ENCODE data around the gene TSPAN4.

DNA sequence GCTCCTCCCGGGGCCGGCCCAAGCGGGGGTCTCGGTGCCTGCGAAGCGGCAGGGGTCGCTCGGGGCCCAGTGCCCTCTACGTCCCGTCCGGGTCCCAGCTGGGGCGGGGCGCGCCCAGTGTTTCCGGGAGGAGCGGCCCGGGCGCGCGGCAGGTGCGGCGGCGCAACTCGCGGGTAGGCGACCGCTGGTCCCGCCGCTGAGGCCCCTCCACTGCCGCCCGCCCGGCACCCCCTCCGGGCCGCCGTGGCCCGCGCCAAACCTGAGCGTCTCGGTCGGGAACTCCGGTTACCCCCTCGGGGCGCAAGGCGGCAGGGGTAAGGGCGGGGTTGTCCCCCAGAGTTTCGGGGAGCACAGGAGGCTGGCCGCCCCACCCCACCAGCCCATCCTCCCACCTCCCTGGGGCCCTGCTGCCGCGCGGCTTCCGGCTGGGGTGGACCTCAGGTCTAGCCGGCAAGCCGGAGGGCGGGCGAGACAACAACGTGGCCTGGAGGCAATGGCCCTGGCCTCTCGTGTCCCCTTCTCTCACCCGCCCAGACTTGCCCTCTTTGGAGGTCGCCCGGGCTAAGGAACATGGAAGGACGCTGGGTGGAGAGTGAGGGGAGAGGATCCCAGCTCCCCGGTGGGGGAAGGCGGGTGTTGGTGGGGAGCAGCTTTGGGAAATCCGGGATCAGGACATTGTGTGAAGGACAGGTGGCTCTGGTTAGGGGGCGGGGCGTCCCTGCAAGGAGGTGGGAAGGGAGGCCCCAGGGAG, 15.3 kb upstream of the TSPAN4 start:
- TF ChIP-seq EZH2 (IDR thresholded peaks at IDR 0.05; ENCODE audit: borderline replicate concordance, low read length) (no peak), CTCF (conservative IDR thresholded peaks at IDR 0.05 in 1 of 2, IDR thresholded peaks at IDR 0.05 in 1 of 2; ENCODE audit: extremely low read depth in 1 of 2, insufficient read depth in 1 of 2, low read depth in 1 of 2, low read length in 2 of 2) (no peak)
